CD4-positive, alpha-beta T cell treated with Interleukin-15 for 1 hour (primary cell): ENCODE results near the gene PSTPIP1.

Experiments used
- DNase-seq: peaks from one replicate; pipeline ENCODE4 v3.0.0-alpha.2; 2020

Gene PSTPIP1

DNA sequence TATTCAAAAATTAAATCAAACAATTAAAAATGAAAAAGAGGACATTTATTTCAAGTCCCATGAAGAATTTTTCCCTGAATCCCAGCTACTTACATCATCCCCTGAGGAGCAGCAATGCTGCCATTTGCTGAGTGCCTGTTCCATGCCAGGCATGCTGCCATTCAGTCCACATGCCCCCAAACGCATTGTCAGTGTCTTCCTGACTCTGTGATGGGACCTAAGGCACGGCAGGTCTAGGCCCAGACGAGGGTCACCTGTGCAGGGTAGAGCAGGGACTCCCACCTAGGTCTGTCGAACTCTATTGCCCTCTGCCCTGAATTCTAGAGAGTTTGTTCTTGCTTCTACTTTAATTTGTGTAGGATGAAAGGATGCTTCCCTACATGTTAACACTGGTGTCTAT, 7.0 kb downstream of the PSTPIP1 start:
- no peak for DNase-seq

DNA sequence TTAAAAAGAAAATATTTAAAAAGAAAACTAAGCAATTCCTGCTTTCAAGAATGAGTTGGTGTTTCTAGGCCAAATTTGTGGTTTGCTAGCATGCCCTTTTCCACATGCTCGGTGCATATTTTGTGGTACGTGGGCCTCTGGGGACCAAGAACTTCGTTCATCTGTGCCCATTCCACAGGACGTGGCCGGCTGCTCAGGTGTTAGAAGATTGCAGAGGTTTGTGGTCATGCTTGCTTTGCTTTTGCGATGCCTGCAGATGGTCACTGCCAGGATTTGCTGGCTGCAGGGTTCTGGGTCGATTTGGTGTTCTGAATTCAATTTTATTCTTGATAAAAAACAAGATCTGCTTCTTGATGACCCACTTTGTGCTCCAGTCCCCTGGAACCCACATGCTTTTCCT, 7.5 kb downstream of the PSTPIP1 start:
- DNase-seq, result no peak

DNA sequence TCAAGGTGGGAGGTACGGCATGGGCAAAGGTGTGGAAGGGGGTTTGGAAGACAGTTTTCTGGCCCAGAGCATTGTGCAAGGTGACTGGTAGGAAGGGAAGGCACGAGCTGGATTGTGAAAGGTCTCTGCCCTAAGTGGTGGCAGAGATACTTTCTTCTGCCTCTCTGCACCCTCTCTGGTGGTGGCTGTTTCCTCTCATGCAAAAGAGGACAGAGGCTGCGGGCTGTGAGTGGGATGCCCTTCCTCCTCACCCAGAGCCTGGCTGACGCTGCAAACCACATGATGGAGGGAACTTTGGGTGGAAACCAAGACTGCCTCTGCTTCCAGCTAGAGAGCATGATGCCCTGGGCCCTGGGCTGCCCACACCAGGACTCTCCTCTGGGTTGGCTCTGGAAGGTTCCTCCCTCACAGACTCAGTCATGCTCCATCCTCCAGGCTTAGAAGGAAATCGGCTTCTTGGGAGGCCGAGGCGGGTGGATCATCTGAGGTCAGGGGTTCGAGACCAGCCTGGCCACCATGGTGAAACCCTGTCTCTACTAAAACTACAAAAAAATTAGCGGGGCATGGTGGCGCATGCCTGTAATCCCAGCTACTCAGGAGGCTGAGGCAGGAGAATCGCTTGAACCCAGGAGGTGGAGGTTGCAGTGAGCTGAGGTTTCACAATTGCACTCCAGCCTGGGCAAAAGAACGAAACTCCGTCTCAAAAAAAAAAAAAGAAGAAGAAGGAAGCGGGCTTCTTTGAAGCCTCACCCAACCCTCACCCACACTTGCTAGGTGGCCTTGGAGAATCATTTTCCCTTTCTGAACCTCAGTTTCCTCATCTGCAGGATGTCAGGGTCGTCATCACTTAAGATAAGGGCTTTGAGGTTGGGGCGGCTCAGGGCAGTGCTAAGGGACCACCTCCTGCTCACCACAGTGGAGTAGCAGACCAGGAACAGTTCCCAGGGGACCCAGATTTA, 8.3 kb downstream of the PSTPIP1 start:
- DNase-seq, result peak; percentile 72

DNA sequence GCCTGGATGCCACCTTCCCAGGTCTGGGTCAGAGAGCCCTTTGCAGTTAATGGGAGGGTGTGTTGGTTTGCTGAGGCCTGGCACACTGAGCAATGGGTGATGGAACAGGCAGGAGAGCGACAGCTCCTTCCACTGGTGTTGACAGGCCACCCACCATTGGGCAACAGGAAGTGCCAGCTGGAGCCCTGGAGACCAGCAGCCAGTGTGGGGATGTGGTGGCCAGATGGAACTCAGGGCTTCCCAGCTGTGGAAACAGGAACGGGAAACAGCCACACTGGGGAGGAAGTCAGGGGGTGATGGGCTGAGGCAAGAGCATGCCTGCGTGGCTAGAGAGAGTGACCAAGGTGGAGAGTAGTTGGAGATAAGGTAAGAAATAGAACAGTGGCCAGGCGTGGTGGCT, 9.3 kb downstream of the PSTPIP1 start:
- DNase-seq, result peak; percentile 64

DNA sequence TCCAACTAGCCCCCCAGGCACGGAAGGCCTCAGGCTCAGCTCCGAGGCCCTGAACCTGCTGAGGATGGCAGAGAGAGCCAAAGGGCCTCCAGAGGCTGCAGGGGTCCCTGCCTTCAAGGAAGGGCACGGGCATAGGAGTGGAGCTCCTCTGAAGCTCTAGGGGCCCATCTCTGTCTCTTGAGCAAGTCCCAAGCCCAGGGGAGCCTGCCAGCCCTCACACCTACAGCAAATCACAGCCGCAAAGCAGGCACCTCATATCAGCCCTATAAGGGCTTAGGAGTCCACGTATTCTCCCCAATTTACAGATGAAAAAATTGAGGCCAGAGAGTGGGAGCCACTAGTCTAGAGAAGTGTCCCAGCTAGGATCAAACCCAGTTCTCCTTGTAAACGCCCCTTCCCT, 14.2 kb downstream of the PSTPIP1 start:
- DNase-seq, result no peak

DNA sequence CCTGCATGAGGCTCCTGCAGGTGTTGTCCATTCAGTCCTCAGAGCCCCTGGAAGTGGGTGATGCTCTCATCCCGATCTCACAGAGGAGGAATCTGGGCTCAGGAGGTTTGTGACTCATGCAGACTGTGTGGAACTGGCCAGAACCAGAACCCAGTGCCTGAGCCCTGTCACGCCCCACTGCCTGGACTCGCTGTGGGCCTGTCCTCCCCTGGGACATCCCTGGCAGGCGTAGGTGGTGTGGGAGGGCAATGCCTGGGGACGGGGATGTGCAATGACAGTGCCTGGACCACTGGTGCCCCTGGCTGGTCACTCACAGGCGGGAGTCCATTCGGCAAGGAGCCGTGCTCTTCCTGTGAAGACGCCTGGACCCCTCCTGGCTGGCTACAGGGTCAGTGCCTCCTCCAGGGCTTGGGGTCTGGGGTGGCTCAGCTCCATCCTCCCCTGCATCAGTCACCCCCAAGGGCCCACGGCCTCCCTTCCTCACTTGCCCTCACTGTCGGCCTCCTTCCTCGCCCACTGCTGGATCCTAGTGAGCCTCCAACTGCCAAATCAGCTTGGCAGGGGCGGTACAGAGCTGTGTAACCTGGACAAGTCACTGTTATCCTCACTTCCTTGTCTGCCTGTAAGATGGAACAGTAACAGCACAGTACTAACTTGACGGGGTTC, 14.9 kb downstream of the PSTPIP1 start:
- DNase-seq, result no peak

DNA sequence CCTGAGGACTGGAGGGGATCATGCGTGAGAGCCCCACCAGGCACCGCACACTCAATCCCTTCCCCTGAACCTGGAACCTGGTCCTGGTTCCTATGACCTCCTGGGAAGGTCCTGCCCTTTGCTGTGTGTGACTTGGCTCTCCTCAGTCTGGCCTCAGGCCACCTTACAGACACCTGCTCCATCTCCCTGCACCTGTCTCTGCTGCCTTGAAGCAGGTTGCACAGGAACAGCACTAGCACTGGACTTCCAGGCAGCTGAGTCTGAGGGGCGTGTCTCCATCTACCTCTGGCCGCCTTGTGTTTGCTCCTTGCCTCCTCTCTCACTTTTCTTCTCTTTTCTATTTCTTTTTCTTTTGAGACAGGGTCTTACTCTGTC, 15.4 kb downstream of the PSTPIP1 start:
- no peak for DNase-seq

DNA sequence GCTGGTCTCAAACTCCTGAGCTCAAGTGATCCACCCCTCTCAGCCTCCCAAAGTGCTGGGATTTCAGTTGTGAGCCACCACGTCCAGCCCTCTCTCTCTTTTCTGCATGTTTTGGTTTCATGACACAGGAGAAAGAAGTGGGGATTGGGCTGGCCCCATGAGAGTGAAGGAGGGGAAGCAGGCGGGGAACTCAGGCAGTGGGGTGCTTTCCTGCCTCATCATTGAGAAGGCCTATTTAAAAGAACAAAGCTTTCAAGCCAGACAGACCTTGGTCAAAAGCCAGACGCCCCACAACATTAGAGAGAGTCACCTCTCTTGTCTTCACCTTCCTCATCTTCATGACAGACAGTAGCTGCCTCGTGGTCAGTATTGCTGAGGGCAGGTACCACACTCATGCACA, 15.9 kb downstream of the PSTPIP1 start:
- DNase-seq, result no peak

DNA sequence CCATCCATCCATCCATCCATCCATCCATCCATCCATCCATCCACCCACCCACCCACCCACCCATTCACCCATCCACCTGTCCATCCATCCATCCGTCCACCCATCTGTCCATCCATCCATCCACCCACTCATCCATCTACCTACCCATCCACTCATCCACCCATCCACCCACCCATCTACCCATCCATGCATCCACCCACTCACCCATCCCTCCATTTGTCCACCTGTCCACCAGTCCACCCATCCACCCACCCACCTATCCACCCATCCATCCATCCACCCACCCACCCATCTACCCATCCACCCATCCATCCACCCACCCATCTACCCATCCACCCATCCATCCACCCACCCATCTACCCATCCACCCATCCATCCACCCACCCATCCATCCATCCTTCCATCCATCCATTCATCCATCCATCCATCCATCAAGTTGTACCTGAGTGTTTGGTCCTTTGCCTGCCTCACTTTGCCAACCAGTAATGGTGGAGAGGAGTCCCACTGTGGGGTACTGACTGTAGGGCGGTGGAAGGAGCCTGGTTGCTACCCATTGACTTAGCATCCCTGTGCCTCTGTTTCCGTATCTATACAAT, 17.3 kb downstream of the PSTPIP1 start:
- no peak for DNase-seq

DNA sequence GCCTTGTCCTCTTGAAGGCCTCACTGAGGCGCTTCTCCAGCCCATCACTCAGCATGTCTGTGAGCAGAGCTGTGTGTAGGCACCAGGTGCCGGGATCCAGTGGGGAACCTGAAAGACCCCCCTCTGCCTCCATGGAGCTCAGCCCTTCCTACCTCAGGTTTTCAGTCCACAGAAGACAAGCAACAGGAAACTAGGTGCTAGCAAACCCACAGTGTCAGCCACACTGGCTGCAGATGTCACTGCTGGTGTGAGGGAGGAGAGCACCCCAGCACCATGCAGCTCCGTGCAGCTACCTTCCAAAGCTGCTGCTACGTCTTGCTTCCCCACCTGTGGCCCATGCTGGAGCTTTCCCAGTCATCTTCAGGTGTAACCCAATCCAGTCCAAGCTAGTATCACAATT, 17.9 kb downstream of the PSTPIP1 start:
- peak; percentile 44 for DNase-seq

DNA sequence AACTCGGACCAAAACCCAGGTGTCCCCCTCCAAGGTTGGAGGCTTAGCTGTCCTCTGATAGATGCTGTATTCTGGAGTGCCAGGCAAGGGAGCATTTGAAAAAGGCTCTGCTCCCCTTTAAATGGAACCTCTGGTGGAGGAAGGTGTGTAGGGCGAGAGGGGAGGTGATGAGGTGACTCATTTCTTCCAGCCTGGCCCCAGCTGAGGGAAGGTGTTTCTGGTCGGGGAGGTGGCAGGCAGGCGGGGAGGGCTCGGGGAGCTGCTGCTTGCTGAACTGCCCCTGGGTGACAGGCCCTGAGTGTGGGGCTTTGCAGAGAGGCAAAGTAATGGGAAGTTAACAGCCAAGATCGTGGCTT, 18.8 kb downstream of the PSTPIP1 start:
- DNase-seq, result peak; percentile 78

DNA sequence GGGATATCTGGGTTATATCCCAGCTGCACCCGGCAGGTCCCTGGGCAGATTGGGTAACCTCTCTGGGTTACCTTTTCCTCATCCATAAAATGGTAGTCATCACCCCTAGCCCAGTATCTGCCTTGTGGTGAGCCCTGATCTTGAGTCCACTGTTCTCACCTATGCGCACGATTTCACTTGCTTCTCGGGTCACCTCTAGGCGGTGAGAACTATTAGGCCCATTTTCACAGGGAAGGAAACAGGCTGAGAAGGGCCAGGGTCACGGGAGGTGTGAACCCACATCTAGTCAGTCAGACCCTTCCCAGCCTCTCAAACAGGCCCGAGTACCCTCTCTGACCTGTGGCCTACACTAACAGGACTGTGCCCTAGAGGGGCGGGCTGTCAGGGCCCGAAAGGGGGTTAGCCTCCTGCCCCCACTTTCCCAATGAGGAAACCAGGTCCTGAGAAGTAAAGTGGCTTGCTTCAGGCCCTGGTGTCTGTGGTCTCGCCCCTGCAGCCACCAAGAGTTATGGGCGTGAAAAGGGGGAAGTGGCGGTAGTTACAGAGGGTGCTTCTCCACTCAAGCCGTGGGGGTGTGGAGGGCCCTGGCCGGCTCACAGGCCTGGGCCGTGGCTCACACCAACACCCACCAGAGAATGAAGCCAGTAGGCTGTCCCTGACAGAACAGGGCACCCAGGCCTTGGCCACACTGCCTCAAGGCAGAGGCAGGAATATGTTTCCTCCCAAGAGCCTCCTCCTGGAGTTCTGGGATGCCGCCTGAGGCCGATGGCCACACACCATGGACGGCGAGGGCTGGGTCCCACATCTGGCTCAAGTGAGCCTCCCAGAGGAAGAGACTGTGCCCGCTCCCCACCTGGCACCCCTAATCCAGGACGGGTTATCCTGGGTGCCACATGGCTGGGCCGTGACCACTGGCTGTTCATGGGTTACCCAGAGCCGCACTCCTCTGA, 19.5 kb downstream of the PSTPIP1 start:
- peak; percentile 57 for DNase-seq

DNA sequence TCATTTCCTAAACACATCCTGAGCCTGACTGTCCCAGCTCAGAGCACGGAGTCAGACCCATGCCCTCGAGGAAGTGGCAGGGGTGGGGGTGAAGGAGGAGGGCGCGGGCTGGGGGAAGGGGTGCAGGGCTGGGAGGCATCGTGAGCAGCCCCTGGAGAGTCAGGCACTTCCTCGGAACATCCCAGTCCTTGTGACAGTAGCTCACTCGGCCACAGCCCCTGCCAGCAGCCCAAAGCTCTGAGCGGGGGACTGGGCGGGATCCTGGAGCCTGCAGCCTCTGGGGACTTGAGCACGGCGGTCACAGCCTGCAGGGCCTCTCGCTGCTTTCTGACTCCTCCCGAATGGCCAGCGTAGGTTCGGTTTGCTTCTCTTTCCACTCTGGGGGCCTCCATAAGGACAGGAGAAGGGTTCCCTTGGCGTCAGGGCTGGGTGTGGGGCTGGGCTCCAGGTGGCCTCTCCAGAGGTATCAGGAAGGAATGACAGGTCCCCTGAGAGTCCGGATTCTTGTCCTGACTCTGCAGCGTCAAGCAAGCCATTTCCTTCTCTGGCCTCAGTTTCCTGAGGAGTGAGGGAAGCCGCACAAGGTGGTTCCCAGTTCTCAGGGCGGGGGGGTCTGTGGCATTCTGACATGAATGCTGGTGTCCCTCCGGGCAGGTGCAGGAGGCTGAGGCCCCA, 20.9 kb downstream of the PSTPIP1 start:
- peak; percentile 16 for DNase-seq

DNA sequence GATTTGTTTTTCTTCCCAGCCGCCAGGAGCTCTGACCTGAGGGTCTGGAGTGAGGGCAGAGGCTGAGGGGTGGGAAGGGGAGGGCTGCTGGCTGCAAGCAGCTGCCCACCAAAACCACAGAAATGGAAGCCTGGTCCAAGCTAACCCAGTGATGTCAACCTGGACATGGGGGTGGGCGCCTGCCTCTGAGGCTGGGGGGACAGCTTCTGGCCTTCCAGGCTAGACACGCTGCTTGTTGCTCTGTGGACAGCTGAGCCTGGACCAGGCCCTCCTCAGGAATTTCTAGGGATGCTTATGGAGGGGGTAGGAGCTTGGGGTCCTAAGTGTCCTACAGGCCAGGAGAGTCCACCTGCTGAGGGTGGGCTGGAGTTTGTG, 21.4 kb downstream of the PSTPIP1 start:
- peak; percentile 10 for DNase-seq

DNA sequence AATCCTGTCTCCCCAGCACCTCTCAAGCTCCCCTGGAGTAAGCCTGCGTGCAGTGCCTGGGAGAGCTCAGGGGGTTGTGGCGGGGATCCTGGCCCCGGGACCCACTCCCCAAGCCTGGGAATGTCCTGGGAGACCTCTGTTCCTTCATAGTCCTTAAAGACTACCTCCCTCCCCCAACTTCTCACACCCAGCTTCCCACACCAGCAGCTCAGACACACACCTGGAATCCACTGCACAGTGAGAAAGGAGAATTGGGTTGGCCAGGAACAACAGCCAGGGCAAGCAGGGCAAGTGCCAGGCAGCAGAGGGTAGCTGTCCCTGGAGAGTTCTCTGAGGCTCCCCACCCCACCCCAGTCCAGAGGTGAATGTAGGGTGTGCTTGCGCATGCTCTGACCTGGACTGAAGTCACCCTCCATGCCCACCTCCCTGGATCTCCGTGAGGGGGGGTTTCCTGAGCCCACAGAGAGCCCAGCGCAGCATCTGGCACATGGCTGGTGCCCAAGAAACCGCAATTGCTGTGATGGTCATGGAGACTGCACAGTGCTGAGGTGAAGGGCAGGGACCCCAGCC, 22.2 kb downstream of the PSTPIP1 start:
- DNase-seq, result peak; percentile 10

DNA sequence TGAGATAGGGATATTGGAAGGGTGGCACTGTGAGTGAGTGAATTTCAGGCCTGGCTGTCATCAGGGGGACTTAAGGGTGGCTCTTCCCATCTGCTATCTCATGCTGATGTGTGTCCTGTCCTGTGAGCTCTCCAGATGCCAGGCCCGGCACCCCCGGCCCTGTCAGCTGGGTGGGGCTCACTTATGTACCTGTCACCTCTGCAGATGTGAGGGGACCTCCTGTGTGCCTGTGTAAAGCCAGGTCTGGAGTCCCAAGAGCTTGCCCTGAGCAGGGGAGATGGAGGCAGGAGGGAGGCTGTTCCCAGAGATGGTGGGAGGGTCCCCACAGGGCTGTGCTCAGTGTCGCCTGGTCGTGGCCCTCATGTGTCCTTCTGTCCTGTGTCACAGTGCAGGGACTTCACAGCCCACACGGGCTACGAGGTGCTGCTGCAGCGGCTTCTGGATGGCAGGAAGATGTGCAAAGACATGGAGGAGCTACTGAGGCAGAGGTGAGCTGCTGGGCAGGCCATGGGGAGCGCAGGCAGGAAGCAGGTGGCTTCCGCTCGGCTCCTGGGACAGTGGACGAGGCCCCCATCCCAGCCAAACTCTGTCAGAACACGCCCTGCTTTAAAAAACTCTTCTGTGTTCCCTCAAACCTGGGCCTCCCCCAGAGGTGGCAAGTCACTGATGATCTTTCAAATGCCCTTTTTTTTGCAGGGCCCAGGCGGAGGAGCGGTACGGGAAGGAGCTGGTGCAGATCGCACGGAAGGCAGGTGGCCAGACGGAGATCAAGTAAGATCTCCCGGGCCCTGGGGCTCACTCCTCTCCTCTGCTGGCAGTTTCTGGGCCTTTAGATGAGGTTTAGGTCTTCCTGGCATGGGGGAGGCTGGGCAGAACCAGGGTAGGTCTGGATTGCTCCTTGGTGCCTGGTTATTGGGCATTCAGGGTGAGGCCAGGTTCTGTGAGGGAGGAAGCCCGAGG, 23.1 kb downstream of the PSTPIP1 start:
- peak; percentile 9 for DNase-seq

DNA sequence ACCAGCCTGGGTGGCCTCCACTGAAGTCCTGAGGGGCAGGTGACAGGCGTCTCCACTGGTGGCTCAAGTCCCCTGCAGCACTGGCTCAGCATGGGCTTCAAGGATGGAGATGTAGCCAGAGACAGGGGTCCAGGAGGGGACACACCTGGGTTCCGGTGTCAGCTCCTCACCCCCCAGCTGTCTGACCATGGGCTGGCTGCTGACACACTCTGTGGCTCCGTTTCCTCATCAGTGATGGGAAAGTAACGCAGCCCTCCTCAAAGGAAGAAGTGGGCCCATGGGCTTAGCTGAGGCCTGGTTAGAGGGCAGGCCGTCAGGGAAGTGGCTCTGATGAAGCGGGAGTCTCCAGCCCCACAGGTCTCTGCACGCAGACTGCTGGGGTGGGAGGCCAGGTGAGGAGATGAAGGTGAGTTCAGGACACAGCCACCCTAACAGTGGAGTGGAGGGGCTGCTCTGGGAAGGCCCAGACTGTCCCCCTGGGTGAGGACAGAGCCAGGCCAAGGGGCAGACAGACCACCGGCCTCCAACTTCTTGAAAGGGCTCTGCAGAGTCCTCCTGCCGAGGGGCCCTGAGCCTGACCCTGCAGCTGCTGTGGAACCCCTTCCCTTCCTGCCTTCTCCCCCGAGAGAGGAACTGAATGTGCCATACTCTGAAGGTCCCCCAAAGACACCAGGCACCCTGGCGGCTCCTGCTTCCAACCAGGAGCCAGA, 24.0 kb downstream of the PSTPIP1 start:
- DNase-seq, result no peak

DNA sequence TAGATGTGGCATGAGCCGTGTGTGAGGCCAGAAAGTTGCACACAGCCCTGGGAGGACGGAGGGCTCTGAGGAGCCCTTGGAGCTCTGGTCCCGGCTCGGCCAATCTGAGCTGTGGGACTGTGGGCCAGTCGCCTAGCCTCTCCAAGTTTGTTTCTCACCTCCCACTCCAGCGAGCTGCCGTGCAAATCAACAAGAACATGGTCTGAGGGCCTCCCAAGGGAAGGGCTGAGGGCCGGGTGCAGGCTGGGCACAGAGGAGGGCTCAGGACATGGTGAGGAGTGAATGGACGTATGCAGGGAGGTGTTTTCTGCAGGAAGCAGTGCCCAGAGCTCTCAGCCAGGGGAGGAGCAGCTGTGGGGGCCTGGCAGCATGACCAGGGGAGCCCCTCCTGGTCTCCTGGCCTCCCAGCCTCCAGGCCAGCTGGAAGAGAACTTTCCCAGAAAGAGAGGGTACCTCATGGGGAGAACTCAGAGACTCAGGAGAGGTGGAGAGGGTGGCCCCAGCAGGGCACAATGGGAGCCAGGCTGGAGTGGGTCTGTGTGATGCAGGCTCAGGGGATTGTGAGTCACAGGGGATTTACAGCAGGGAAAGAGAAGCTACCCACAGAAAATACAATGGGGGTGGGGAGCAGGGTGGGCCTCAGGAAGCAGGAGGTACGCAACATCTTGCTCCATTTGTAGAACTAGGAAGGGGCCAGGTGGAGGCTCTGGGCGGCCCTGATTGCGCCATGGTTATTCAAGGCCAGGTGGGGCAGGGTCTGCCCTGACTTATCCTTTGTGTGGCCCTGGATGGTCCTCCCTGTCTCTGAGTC, 24.8 kb downstream of the PSTPIP1 start:
- peak; percentile 10 for DNase-seq
